Measurements from ENCODE around the gene THYN1.

The THYN1 gene

GRCh38 chr11:134248910-134249480, 4.2 kb downstream of the THYN1 start:
- no peak for DNase-seq (ENCODE audit: low read depth in 2 of 2)

GRCh38 chr11:134246678-134247077, 6.5 kb downstream of the THYN1 start:
- DNase-seq (ENCODE audit: low read depth in 2 of 2) = no peak

- no peak for DNase-seq (ENCODE audit: low read depth in 2 of 2)
These were observed 7.1 kb downstream of the THYN1 start for GRCh38 chr11:134246100-134246499.

GRCh38 chr11:134245434-134245833, 7.7 kb downstream of the THYN1 start:
- DNase-seq (ENCODE audit: low read depth in 2 of 2) = no peak

DNA sequence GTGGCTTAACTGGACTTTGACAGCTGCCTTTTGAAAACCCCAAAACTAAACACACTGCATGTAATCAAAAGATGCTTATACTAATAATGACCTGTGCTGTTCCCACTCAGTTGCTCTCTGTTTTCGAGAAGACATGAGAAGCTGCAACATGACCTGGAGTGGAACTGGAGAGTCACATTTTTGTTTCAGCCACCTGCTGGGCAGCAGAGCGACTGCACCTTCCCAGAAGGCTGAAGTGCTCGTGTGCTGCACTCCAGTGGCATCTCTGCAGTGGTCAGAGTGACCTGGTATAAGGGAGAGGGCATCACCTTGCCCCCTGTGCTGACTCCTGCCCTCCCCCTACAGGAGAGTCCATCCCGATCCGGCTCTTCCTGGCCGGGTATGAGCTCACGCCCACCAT, 8.6 kb downstream of the THYN1 start:
- DNase-seq (ENCODE audit: low read depth in 2 of 2) = no peak

DNA sequence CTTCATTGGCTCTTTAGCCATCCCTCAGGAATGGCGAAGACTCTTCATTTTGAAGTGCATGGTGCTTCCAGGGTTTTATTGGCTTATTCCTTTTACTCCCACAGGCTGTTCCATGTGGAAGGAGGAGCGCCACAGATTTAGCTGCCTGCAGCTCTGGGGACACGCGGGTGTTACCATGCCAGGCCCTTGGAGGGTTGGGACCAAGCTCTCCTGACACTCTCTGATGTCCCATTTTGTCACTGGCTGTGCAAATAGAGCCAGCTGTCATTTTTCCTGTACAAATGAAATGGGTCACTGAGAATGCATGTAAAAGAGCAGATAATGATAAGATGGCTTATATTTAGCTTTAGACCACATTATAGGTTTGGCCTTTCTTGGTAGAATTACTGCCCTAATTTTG, 9.2 kb downstream of the THYN1 start:
- no peak for DNase-seq (ENCODE audit: low read depth in 2 of 2)

- DNase-seq (ENCODE audit: low read depth in 2 of 2) = no peak
These were observed 10.8 kb downstream of the THYN1 start for GRCh38 chr11:134242376-134242775.

DNA sequence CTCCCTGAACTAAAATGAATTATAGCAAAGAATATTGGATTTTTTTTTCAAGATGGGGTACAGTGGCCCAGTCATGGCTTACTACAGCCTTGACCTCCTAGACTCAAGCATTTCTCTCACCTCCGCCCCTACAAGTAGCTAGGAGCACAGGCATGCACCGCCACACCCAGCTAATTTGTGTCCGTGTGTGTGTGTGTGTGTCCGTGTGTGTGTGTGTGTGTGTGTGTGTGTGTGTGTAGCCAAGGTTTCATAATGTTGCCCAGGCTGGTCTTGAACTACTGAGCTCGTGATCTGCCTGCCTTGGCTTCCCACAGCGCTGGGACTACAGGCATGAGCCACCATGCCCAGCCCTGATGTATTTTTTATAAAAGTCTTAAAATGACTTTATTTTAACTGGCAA, 12.6 kb downstream of the THYN1 start:
- DNase-seq (ENCODE audit: low read depth in 2 of 2) = no peak

DNA sequence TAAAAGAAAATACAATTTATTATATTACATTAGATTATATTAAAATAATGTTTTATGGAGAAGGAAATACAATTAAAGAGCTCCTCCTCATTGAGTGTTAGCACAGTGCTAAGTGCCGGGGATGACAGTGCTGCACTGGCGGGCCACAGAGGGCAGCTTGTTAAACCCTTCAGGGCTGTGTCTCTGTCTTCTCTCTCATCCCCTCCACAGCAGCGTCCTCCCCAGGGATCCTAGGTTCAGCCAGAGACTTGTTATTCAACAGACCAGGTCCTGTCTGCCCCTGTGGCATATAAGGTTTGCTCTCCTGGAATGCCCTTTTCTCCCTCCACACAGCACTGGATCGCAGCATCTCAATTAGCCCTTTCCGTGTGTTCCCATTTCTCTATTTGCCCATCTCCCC, 14.2 kb downstream of the THYN1 start:
- no peak for DNase-seq (ENCODE audit: low read depth in 2 of 2)

- no peak for DNase-seq (ENCODE audit: low read depth in 2 of 2)
These were observed 15.6 kb downstream of the THYN1 start for GRCh38 chr11:134237557-134237922.

GRCh38 chr11:134236834-134237556, 16.2 kb downstream of the THYN1 start:
- DNase-seq (ENCODE audit: low read depth in 2 of 2) = no peak

DNA sequence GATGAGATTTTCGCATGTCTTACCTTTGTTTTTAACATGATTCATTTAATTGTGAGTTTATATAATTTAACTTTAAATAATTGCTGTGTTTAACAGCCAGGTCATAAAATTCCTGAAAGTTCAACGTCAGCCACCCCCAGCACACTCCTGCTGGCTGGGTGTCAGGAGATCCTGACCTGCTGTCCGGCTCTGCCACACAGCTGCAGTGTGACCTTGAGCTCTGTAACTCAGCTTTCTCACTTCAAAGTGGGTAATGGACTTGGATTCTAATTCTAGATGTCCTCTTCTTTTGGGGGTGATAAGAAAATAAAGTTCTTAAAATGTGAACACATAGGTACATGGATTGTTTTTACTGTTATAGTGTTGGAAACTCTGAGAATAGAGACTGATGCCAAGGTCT, 17.8 kb downstream of the THYN1 start:
- DNase-seq (ENCODE audit: low read depth in 2 of 2) = no peak

DNA sequence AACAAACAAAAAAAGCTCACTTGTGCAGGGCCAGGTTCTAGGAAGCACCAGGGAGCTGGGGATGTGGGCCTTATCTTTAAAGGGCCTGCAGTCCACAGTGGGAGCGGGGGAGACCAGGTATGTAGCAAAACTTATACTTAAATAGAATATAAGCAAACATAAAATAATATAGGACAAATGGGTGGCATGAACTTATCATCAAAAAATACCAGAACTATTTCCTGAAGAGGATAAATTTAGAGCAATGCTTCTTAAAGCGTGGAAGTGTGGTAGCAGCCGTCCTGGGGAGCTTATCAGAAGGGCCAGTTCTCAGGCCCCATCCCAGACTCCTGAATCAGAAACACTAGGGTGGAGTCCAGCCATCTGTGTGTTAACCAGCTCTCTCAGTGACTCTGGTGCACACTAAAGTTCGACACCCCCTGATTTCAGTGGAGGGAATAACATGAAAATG, 19.4 kb downstream of the THYN1 start:
- DNase-seq (ENCODE audit: low read depth in 2 of 2) = no peak

GRCh38 chr11:134231958-134232659, 21.0 kb downstream of the THYN1 start:
- no peak for DNase-seq (ENCODE audit: low read depth in 2 of 2)

DNA sequence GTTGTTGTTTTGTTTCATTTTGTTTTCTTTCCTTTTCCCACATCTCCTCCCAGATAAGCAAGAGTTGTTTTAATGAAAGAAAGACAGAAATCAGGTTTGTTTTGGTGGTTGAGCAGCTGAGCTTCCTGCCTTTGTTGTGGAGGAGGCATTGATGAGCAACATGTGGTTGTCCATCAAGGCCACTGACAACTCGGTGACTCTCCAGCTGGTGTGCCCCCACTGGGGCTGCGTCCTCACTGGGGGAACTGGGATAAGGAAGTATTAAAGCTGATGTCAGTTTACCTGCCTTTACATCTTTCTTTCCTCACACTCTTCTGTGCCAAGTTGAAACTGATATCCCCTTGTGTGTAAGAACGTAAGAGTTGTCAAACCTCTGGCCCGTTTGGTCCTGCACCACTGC, 22.8 kb downstream of the THYN1 start:
- no peak for DNase-seq (ENCODE audit: low read depth in 2 of 2)

DNA sequence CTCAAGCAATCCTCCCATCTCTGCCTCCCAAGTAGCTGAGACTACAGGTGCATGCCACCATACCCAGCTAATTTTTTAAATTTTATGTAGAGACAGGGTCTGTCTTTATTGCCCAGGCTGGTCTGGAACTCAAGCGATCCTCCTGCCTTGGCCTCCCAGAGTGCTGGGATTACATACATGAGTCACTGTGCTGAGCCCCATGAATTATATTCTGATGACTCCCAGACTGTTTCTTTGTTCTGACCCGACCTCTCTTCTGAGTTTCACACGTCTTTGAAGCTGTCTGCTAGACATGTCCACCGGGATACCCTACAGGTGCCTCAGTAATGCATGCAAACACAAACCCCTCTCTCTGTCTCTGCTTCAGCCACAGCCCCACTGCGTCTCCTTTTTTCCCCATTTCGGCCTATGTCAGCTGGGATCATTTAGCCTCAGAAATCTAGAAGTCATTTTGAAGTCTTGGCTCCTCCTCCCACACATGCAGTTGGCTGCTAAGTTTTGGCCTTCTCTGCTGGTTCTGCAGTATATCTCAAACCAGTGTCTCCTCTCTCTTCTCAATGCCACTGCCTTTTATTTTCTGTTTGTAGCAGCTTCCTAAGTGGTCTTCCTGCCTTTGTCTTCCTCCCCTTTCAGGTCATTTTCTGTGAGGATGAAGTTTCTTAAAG, 23.9 kb downstream of the THYN1 start:
- no peak for DNase-seq (ENCODE audit: low read depth in 2 of 2)

- DNase-seq (ENCODE audit: low read depth in 2 of 2) = peak; percentile 18 to 26
These were observed 24.5 kb downstream of the THYN1 start for GRCh38 chr11:134228625-134229024.

GRCh38 chr11:134226806-134227325, 26.3 kb downstream of the THYN1 start:
- DNase-seq (ENCODE audit: low read depth in 2 of 2) = no peak

GRCh38 chr11:134224710-134225664, 28.2 kb downstream of the THYN1 start:
- no peak for DNase-seq (ENCODE audit: low read depth in 2 of 2)

DNA sequence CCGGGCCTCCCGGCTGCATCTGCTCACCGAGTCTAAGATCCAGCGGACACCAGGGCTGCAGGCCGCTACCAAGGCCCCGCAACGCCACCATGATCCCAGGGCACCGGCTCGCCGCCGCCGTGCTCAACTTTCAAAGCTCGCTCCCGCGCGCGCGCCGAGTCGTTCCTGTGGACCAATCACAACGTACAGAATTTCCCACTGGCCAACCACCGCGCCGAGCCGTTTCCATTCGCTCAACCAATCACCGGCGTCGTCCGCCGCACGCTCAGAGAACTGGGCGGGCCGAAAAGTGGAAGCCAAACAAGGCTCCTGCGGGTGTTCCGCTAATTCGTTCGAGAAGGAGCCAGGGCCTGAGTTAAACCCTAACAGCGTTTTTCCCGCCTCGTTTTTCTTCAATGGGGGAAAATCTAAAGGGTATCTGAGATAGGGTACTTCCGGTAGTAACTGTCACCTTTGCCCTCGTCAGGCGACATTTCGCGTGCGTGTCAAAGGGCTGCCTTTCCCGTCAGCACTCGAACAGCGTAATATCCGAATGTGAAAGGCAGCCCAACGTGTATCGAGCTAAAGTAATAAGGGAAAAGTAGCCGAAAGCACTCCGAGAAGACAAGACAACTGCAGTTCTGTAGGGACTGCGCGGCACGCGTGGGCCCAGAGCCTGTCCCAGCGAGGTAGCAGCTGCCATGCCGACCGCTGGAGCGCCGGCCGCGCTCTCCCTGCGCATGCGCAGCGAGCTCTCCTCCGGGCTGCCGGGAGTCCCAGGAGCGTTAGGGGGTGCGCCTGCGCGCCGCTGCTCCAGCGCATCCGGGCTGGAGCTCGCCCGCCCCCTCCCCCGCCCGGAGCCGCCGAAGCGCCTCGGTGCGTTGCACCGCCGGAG, 29.1 kb downstream of the THYN1 start, which contains the start of the genes NCAPD3 and VPS26B:
TSS of gene NCAPD3 (minus strand) at position 132 of the 874 bp plus-strand sequence. CDS start at position 91, 41 bp downstream.
TSS of gene VPS26B (plus strand) at position 836 of the 874 bp plus-strand sequence. CDS start 452 bp downstream, outside the sequence.
- peak; percentile 86 to 87 for DNase-seq (ENCODE audit: low read depth in 2 of 2)

Measured in fibroblast of skin of left biceps (primary cell).